HEK293 (cell line): Measurements from ENCODE around the gene RGL3.

ENCODE experiments used
- CTCF ChIA-PET: fragments of 350-600 bp; formaldehyde crosslinking; extraction: SDS; loops from one replicate; lab custom pipeline; 2021; ENCODE audit warnings: antibody characterized with exemption; lab: Yijun Ruan, JAX
- POLR2A ChIA-PET: fragments of 300-600 bp; formaldehyde crosslinking; extraction: SDS; loops from one replicate; lab custom pipeline; 2020; ENCODE audit warnings: antibody characterized with exemption, inconsistent platforms; lab: Yijun Ruan, JAX
- H3K27ac ChIP-seq: fragments of 200-500 bp; sonication (Bioruptor generic); 2 replicates; pipeline ENCODE4 v1.5.1; 2014; ENCODE audit warnings: low read depth, low read length, control low read depth, inconsistent platforms; ENCODE audit errors: extremely low read depth
- H3K36me3 ChIP-seq, 2 experiments: fragments of 200-500 bp in 1 of 2; sonication (Bioruptor generic) in 1 of 2; 1 replicate in 1 of 2; 2 replicates in 1 of 2; pipeline ENCODE4 v1.5.1; 2014 to 2017; ENCODE audit warnings: inconsistent platforms in 2 of 2, low read length in 2 of 2; ENCODE audit not compliant: control insufficient read depth in 2 of 2, insufficient read depth in 1 of 2
- H3K4me1 ChIP-seq: fragments of 200-500 bp; sonication (Bioruptor generic); 2 replicates; pipeline ENCODE4 v1.5.1; 2014; ENCODE audit warnings: mild to moderate bottlenecking, low read length, inconsistent platforms; ENCODE audit not compliant: control insufficient read depth, insufficient read depth
- H3K4me3 ChIP-seq: 2 replicates; pipeline ENCODE4 v1.5.1; 2011; ENCODE audit warnings: low read depth, mild to moderate bottlenecking, control low read depth, low read length, moderate library complexity
- H3K9me3 ChIP-seq: fragments of 200-500 bp; sonication (Bioruptor generic); 2 replicates; pipeline ENCODE4 v1.5.1; 2014; ENCODE audit warnings: low read depth, low read length, inconsistent platforms; ENCODE audit not compliant: control insufficient read depth, insufficient read depth
- OVOL3 ChIP-seq: fragments of 450-650 bp; formaldehyde crosslinking; IDR thresholded peaks from 2 replicates; pipeline ENCODE4 v1.5.1; 2016; ENCODE audit warnings: missing biosample characterization, missing genetic modification characterization
- SP7 ChIP-seq: fragments of 450-650 bp; formaldehyde crosslinking; IDR thresholded peaks from 2 replicates; pipeline ENCODE4 v1.5.1; 2016; ENCODE audit warnings: missing biosample characterization, missing genetic modification characterization
- ZNF155 ChIP-seq: fragments of 450-650 bp; formaldehyde crosslinking; IDR thresholded peaks from 2 replicates; pipeline ENCODE4 v1.5.1; 2016; ENCODE audit warnings: missing biosample characterization, missing genetic modification characterization
- ZNF16 ChIP-seq: fragments of 450-650 bp; formaldehyde crosslinking; IDR thresholded peaks from 2 replicates; pipeline ENCODE4 v1.5.1; 2016; ENCODE audit warnings: low read depth, missing biosample characterization, missing genetic modification characterization
- ZNF169 ChIP-seq: fragments of 450-650 bp; formaldehyde crosslinking; IDR thresholded peaks from 2 replicates; pipeline ENCODE4 v1.5.1; 2016; ENCODE audit warnings: missing biosample characterization, missing genetic modification characterization
- ZNF175 ChIP-seq: fragments of 450-650 bp; formaldehyde crosslinking; IDR thresholded peaks from 2 replicates; pipeline ENCODE4 v1.5.1; 2016; ENCODE audit warnings: missing biosample characterization, missing genetic modification characterization
- ZNF184 ChIP-seq: fragments of 450-650 bp; IDR thresholded peaks from 2 replicates; pipeline ENCODE4 v1.5.1; 2018; ENCODE audit warnings: missing biosample characterization, mild to moderate bottlenecking, missing genetic modification characterization
- ZNF311 ChIP-seq: fragments of 450-650 bp; formaldehyde crosslinking; IDR thresholded peaks from 2 replicates; pipeline ENCODE4 v1.5.1; 2017; ENCODE audit warnings: missing biosample characterization, missing genetic modification characterization, borderline replicate concordance
- ZNF416 ChIP-seq: fragments of 450-650 bp; formaldehyde crosslinking; IDR thresholded peaks from 2 replicates; pipeline ENCODE4 v1.5.1; 2016; ENCODE audit warnings: missing biosample characterization, missing genetic modification characterization
- ZNF529 ChIP-seq: fragments of 450-650 bp; formaldehyde crosslinking; IDR thresholded peaks from 2 replicates; pipeline ENCODE4 v1.5.1; 2017; ENCODE audit warnings: missing genetic modification characterization, missing biosample characterization; ENCODE audit not compliant: insufficient replicate concordance
- ZNF624 ChIP-seq: fragments of 450-650 bp; formaldehyde crosslinking; IDR thresholded peaks from 2 replicates; pipeline ENCODE4 v1.5.1; 2017; ENCODE audit warnings: missing biosample characterization, missing genetic modification characterization
- ZNF670 ChIP-seq: fragments of 450-650 bp; formaldehyde crosslinking; IDR thresholded peaks from 2 replicates; pipeline ENCODE4 v1.5.1; 2016; ENCODE audit warnings: missing biosample characterization, missing genetic modification characterization, low read depth
- ZNF830 ChIP-seq: fragments of 450-650 bp; IDR thresholded peaks from 2 replicates; pipeline ENCODE4 v1.5.0; 2018; ENCODE audit warnings: missing biosample characterization, missing genetic modification characterization, low read depth, mild to moderate bottlenecking, moderate library complexity
- TF ChIP-seq, protein P1 (sequence below): fragments of 450-650 bp; formaldehyde crosslinking; IDR thresholded peaks from 2 replicates; pipeline ENCODE4 v1.5.1; 2017; ENCODE audit warnings: missing biosample characterization, mild to moderate bottlenecking, missing genetic modification characterization, moderate library complexity
- TF ChIP-seq, protein P2 (sequence below): fragments of 450-650 bp; formaldehyde crosslinking; IDR thresholded peaks from 2 replicates; pipeline ENCODE4 v1.5.1; 2017; ENCODE audit warnings: missing biosample characterization, missing genetic modification characterization
- TF ChIP-seq, protein P3 (sequence below): fragments of 450-650 bp; formaldehyde crosslinking; IDR thresholded peaks from 2 replicates; pipeline ENCODE4 v1.5.1; 2016; ENCODE audit warnings: missing biosample characterization, missing genetic modification characterization
- TF ChIP-seq, protein P4 (sequence below): fragments of 450-650 bp; formaldehyde crosslinking; optimal IDR thresholded peaks from 2 replicates; pipeline ENCODE3; 2016; ENCODE audit warnings: missing biosample characterization, mild to moderate bottlenecking, missing genetic modification characterization
- TF ChIP-seq, protein P5 (sequence below): fragments of 450-650 bp; formaldehyde crosslinking; IDR thresholded peaks from 2 replicates; pipeline ENCODE4 v1.5.0; 2017; ENCODE audit warnings: missing biosample characterization, missing genetic modification characterization, borderline replicate concordance
- TF ChIP-seq, protein P6 (sequence below): fragments of 450-650 bp; formaldehyde crosslinking; IDR thresholded peaks from 2 replicates; pipeline ENCODE4 v1.5.1; 2017; ENCODE audit warnings: missing biosample characterization, missing genetic modification characterization

RGL3 gene

DNA sequence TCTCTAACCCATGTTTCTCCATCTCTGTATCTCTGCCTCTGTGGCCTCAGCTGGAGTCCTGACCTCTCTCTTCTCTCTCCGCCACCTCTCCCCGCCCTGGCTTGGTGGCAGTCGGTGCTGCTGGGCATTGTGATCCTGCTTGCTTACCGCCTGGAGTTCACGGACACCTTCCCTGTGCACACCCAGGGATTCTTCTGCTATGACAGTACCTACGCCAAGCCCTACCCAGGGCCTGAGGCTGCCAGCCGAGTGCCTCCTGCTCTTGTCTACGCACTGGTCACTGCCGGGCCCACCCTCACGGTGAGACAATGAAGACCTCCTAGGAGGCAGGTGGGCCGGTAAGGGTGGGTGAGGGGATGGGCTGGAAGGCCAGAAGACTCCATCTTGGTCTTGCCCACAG is 59.7 kb downstream of the RGL3 start (continued):
- TF ChIP-seq ZNF184 (tag by site-specific recombination): no peak
- no peak for TF ChIP-seq SP7 (tag by site-specific recombination)
- TF ChIP-seq, protein P1, sequence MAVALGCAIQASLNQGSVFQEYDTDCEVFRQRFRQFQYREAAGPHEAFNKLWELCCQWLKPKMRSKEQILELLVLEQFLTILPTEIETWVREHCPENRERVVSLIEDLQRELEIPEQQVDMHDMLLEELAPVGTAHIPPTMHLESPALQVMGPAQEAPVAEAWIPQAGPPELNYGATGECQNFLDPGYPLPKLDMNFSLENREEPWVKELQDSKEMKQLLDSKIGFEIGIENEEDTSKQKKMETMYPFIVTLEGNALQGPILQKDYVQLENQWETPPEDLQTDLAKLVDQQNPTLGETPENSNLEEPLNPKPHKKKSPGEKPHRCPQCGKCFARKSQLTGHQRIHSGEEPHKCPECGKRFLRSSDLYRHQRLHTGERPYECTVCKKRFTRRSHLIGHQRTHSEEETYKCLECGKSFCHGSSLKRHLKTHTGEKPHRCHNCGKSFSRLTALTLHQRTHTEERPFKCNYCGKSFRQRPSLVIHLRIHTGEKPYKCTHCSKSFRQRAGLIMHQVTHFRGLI (tag by site-specific recombination): no peak
- no peak for TF ChIP-seq ZNF169 (tag by site-specific recombination)
- TF ChIP-seq ZNF529 (tag by site-specific recombination): no peak

DNA sequence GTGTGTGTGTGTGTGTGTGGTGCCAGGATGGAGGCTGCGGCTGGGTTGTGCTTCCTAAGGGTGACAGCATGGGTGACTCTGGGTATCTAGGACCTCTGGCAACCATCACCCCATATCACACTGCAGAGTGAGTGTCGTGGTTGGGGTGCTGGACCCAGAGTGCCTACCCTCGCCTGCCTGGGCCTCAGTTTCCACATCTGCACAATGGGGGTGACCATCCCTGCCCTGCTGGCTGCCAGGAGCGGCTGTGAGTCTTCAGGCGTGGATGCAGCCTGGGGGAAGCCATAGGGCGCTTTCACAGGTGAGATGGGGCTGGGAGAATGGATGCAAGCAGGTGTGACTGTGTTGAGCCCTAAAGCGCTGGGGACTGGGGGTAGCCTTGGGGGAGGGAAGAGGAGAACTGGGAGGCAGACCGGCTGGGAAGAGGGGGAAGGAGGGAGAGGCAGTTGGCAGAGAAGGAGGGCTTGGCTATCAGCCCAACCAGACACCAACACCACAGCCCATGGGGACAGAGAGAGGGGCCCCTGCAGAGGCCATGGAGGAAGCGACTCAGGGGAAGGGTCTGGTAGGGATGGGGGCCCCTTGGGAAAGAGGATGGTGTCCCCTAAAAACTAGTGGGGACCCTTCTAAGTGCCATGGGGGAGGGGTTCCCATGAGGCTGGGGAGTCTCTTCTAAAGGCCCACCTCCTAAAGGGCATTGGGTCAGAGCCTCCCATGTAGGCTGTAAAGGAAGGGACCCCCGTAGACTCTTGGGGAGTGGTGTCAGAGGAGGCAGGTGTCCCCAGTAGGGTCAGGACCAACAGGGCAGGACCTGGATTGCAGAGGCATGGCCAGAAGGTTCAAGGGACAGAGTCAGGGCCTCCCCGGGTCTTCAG is 62.2 kb downstream of the RGL3 start:
- H3K9me3 ChIP-seq: no peaks in the 10 kb centered on the region

DNA sequence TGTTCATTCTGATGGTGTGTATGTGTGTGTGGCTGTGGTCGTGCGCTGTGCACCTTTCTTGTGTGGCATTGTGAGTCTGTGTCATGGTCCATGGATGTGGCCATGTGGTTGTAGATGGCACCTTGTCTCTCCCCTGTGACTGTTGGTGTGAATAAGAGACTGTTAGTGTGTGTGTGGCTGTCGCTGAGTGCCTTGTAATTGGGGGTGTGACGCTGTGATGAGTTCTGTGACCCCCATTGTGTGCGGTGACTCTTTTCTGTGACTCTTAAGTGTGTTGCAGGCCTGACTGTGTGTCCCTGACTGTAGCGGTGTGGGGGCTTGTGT is 63.1 kb downstream of the RGL3 start:
- no peaks in the 10 kb centered on the region; the same call in 1 of the 2 replicates for H3K4me1 ChIP-seq
- ChIA-PET POLR2A (interaction anchor here (1.4 kb wide), 1 partner anchor 18 kb away, joined by 4 read pairs; the partner anchor contains the start of gene SWSAP1), CTCF (no interaction called here)
- H3K36me3 ChIP-seq: no peaks in the 10 kb centered on the region
- H3K27ac ChIP-seq: no peak overlapping the region
- no peak overlapping the region for H3K4me3 ChIP-seq
- no peaks in the 10 kb centered on the region for H3K9me3 ChIP-seq
- TF ChIP-seq, protein P2, sequence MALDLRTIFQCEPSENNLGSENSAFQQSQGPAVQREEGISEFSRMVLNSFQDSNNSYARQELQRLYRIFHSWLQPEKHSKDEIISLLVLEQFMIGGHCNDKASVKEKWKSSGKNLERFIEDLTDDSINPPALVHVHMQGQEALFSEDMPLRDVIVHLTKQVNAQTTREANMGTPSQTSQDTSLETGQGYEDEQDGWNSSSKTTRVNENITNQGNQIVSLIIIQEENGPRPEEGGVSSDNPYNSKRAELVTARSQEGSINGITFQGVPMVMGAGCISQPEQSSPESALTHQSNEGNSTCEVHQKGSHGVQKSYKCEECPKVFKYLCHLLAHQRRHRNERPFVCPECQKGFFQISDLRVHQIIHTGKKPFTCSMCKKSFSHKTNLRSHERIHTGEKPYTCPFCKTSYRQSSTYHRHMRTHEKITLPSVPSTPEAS (tag by site-specific recombination): peak; percentile 6
- TF ChIP-seq ZNF311: peak; percentile 41; the same call in 1 of the 2 replicates
- TF ChIP-seq, protein P3, sequence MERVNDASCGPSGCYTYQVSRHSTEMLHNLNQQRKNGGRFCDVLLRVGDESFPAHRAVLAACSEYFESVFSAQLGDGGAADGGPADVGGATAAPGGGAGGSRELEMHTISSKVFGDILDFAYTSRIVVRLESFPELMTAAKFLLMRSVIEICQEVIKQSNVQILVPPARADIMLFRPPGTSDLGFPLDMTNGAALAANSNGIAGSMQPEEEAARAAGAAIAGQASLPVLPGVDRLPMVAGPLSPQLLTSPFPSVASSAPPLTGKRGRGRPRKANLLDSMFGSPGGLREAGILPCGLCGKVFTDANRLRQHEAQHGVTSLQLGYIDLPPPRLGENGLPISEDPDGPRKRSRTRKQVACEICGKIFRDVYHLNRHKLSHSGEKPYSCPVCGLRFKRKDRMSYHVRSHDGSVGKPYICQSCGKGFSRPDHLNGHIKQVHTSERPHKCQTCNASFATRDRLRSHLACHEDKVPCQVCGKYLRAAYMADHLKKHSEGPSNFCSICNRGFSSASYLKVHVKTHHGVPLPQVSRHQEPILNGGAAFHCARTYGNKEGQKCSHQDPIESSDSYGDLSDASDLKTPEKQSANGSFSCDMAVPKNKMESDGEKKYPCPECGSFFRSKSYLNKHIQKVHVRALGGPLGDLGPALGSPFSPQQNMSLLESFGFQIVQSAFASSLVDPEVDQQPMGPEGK (tag by site-specific recombination): 0 out of 2 replicates have a peak, but pooled peaks have one; percentile 42
- TF ChIP-seq, protein P4, sequence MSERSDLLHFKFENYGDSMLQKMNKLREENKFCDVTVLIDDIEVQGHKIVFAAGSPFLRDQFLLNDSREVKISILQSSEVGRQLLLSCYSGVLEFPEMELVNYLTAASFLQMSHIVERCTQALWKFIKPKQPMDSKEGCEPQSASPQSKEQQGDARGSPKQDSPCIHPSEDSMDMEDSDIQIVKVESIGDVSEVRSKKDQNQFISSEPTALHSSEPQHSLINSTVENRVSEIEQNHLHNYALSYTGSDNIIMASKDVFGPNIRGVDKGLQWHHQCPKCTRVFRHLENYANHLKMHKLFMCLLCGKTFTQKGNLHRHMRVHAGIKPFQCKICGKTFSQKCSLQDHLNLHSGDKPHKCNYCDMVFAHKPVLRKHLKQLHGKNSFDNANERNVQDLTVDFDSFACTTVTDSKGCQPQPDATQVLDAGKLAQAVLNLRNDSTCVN (tag by site-specific recombination): peak; percentile 7
- no peak for TF ChIP-seq ZNF670

More for the DNA sequence above, 62.2 kb downstream of the RGL3 start:
- CTCF ChIA-PET: interaction anchor here (0.9 kb wide), 1 partner anchor 25 kb away, joined by 3 read pairs; no protein-coding TSS in a partner anchor
- Histone ChIP-seq H3K36me3 (no peaks in the 10 kb centered on the region), H3K4me3 (no peak overlapping the region), H3K4me1 (no peaks in the 10 kb centered on the region; the same call in 1 of the 2 replicates), H3K27ac (no peak overlapping the region)
- TF ChIP-seq ZNF830 (tag by site-specific recombination): no peak
- no peak for TF ChIP-seq ZNF175
- TF ChIP-seq, protein P5, sequence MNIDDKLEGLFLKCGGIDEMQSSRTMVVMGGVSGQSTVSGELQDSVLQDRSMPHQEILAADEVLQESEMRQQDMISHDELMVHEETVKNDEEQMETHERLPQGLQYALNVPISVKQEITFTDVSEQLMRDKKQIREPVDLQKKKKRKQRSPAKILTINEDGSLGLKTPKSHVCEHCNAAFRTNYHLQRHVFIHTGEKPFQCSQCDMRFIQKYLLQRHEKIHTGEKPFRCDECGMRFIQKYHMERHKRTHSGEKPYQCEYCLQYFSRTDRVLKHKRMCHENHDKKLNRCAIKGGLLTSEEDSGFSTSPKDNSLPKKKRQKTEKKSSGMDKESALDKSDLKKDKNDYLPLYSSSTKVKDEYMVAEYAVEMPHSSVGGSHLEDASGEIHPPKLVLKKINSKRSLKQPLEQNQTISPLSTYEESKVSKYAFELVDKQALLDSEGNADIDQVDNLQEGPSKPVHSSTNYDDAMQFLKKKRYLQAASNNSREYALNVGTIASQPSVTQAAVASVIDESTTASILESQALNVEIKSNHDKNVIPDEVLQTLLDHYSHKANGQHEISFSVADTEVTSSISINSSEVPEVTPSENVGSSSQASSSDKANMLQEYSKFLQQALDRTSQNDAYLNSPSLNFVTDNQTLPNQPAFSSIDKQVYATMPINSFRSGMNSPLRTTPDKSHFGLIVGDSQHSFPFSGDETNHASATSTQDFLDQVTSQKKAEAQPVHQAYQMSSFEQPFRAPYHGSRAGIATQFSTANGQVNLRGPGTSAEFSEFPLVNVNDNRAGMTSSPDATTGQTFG (tag by site-specific recombination): no peak
- no peak for TF ChIP-seq OVOL3 (tag by site-specific recombination)
- no peak for TF ChIP-seq ZNF16 (tag by site-specific recombination)
- TF ChIP-seq, protein P6, sequence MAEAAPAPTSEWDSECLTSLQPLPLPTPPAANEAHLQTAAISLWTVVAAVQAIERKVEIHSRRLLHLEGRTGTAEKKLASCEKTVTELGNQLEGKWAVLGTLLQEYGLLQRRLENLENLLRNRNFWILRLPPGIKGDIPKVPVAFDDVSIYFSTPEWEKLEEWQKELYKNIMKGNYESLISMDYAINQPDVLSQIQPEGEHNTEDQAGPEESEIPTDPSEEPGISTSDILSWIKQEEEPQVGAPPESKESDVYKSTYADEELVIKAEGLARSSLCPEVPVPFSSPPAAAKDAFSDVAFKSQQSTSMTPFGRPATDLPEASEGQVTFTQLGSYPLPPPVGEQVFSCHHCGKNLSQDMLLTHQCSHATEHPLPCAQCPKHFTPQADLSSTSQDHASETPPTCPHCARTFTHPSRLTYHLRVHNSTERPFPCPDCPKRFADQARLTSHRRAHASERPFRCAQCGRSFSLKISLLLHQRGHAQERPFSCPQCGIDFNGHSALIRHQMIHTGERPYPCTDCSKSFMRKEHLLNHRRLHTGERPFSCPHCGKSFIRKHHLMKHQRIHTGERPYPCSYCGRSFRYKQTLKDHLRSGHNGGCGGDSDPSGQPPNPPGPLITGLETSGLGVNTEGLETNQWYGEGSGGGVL: peak; percentile 90
- TF ChIP-seq ZNF416 (tag by site-specific recombination): no peak
- no peak for TF ChIP-seq ZNF155 (tag by site-specific recombination)
- TF ChIP-seq, protein P2 (tag by site-specific recombination): peak; percentile 37; the same call in 1 of the 2 replicates
- TF ChIP-seq ZNF624 (tag by site-specific recombination): no peak
- POLR2A ChIA-PET: no interaction called here
